ENCODE results near the gene FOXB2. TPM values are rescaled to one million over a fixed set of nuclear protein-coding genes. Genes with fewer than 3 reads are reported as not detected.

FOXB2 gene
- total RNA-seq = not detected in 2 replicates

DNA sequence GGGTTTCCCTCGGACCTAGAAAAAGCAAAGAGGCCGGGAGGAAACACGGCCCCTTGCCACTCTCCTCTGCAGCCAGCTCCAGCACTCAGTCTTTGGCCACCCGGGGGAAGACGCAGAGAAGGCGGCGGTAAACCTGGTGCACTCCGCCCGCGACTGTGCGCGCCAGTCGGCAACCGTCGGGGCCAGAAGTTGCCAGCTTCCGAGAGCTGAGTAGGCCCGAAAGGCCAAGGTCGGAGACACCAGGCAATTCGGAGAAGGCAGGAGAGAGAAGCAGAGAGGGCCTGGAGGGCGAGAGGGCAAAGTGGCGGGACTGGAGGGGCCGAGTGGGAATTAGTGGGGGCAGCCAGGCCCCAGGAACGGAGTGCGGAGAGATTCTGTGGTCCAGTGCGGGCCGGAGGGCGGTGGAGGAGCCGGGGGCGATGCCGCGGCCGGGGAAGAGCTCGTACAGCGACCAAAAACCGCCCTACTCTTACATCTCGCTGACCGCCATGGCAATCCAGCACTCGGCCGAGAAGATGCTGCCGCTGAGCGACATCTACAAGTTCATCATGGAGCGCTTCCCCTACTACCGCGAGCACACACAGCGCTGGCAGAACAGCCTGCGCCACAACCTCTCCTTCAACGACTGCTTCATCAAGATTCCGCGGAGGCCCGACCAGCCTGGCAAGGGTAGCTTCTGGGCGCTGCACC, at the start of gene FOXB2:
TSS of gene FOXB2 (plus strand) at position 420 of the 690 bp plus-strand sequence. CDS start at position 420, 0 bp downstream.

Other genes starting within 250 kb of the FOXB2 start
- 27.0 and 135 TPM in 2 replicates for gene PRUNE2, start 113.5 kb upstream of the FOXB2 start, total RNA-seq
- 26.4 and 31.9 TPM in 2 replicates for gene VPS13A, start 157.9 kb downstream of the FOXB2 start, total RNA-seq